ENCODE measurements around the gene DTD2.

Gene DTD2

DNA sequence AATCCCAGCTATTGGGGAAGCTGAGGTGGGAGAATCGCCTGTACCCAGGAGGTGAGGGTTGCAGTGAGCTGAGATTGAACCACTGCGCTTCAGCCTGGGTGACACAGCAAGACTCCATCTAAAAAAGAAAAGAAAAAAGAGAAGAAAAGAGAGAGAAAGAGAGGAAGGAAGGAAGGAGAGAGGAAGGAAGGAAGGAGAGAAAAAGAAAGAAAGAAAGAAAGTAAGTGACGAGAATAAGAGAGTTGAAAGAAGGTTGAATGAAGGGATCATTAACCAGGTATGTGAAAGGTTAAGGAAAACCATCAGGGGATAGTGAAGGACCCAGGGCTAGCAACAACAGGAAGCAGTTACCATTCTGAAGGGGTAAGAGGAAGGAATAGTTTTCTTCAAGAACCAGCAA is 4.2 kb upstream of the DTD2 start:
- no peak for DNase-seq (ENCODE audit: low spot score)
- TF ChIP-seq, protein P1, sequence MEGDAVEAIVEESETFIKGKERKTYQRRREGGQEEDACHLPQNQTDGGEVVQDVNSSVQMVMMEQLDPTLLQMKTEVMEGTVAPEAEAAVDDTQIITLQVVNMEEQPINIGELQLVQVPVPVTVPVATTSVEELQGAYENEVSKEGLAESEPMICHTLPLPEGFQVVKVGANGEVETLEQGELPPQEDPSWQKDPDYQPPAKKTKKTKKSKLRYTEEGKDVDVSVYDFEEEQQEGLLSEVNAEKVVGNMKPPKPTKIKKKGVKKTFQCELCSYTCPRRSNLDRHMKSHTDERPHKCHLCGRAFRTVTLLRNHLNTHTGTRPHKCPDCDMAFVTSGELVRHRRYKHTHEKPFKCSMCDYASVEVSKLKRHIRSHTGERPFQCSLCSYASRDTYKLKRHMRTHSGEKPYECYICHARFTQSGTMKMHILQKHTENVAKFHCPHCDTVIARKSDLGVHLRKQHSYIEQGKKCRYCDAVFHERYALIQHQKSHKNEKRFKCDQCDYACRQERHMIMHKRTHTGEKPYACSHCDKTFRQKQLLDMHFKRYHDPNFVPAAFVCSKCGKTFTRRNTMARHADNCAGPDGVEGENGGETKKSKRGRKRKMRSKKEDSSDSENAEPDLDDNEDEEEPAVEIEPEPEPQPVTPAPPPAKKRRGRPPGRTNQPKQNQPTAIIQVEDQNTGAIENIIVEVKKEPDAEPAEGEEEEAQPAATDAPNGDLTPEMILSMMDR (IDR thresholded peaks at IDR 0.05; ENCODE audit: extremely low read depth, missing control alignments) = no peak

DNA sequence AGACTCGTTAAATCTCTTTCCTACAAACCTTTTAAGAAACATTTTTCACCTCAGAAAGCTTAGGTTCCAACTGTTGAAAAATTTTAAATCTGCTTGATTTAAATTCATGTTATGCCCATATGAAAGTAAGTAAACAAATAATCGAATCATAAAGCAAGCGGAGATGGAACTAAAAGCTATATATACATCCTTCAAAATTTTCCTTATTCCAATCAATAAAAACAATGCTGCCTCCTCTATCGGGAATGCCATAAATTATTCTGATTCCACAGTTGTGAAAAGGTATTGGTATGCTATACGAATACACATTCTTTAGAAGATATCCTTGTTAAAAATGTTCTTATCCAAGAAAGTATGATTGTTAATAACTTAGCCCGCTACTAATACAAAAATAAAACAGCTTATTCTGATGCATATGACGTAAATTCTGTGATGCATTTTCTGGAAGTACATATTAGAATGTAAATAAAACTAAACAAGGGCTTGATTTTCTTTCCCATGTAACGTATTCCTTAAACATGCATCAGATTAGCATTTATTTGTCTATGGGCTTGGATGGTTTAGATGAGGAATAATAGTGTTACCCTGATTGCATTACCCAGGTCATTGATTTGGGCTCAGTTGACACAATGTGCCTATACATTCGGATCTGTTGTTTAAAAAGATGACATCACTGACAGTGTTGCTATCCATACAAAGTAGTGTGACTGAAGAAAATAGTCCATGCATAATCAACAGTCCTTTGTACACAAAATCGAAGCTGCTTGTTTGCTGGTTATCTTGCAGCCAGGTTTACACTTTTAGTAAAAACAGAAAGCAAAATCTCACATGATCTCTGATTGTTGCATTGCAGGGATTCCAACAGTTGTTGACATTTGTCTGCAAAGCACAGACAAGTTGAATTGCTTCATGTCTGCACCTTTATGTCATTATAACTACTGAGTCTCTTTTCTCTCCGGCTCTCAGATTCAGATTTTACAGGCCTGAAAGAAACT is 656 bp upstream of the DTD2 start:
- DNase-seq (ENCODE audit: low spot score) = no peak
- TF ChIP-seq, protein P1 (IDR thresholded peaks at IDR 0.05; ENCODE audit: extremely low read depth, missing control alignments) = no peak

DNA sequence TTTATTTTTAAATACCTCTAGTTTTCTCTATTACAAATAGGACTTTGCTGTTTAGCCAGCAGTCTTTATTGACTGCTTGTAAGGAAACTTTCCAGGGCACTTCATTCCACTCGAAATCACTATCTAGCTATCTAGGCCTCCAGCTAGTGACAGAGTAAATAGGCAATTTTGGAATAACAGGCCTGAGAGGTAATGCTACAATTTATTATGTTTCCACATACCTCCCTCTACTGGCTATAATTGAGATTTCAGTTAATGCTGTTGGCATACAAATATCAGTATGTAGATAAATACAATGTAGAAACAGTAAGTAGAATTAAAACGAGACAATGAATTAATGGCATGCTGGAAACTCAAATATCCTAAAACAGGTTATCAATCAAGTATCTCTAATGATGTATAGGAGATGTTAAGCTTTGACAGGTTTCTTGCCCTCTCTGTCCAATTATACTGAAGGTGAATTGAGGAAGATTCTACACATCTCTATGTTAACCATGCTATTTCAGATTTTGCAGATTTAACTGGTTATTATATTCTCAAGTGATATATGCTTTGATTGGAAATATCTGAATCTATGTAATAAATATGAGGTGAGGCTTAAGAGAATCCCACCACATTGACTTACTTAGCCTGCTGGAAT is 7.2 kb downstream of the DTD2 start:
- peak; percentile 25 for DNase-seq (ENCODE audit: low spot score)
- TF ChIP-seq, protein P1 (IDR thresholded peaks at IDR 0.05; ENCODE audit: extremely low read depth, missing control alignments) = peak; percentile 47

DNA sequence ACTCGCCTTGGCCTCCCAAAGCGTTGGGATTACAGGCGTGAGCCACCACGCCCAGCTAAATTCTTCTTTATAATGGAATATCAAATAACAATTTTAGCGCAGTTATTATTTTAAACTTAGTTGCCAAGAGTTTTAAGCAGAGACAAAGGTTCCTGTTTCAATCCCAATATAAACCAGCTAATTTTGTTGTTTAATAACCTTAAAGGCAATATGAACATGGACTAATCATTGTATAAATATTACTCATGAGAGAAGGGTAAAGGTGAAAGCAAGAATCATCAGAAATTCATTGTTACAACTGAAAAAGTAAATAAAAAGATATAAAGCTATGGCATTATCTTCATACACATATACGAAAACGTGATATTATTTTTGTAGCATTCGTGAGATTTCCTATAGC is 8.2 kb downstream of the DTD2 start:
- no peak for DNase-seq (ENCODE audit: low spot score)
- TF ChIP-seq, protein P1 (IDR thresholded peaks at IDR 0.05; ENCODE audit: extremely low read depth, missing control alignments) = no peak

DNA sequence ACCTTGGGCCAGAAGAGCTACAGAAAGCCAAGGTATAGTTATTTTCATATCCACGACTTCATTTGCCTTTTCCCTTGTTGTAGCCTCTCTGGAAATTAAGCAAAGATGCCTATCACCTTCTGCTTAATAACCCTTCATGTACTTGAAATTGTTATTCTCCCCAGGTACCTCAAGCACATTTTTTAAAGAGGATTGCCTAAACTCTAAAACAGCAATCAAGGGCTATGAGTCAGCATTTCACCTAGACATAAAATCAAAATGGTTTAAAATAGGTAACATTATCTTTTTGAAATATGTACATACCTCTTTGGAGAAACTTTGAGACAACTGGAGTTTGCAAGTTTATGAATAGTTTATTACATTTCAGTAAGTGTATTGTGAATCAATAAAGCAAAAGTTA is 11.6 kb downstream of the DTD2 start:
- TF ChIP-seq, protein P1 (IDR thresholded peaks at IDR 0.05; ENCODE audit: extremely low read depth, missing control alignments) = no peak
- no peak for DNase-seq (ENCODE audit: low spot score)

DNA sequence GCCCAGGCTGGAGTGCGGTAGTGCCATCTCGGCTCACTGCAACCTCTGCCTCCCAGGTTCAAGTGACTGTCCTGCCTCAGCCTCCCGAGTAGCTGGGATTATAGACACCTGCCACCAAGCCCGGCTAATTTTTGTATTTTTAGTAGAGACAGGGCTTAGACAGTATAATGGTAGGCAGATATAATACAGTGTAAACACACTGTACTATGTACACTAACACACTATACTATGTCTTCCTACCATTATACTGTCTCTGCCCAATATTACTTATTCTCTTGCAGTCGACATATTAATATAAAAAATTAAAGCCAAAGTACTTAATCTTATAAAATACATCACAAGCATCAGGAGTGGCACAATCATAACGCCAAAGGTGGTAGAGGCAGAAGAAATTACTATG is 15.0 kb downstream of the DTD2 start:
- DNase-seq (ENCODE audit: low spot score) = no peak

More for the DNA sequence above, 15.0 kb downstream of the DTD2 start:
- TF ChIP-seq, protein P1 (IDR thresholded peaks at IDR 0.05; ENCODE audit: extremely low read depth, missing control alignments) = no peak

All from GM20000 (cell line).